Osteocyte (in vitro differentiated cells): ENCODE measurements around the gene YY1AP1. TPM values are rescaled to one million over a fixed set of nuclear protein-coding genes. Genes with fewer than 3 reads are reported as not detected.
"Not testable (repeated sequence)": the region's sequence is repeated elsewhere in the genome, so short reads cannot be mapped to it uniquely, and the experiment has no call there.

Experiments
- DNase-seq: peaks from one replicate; pipeline ENCODE4 v3.0.0; 2021; ENCODE audit warnings: mixed read lengths; ENCODE audit not compliant: unreplicated experiment; ENCODE audit errors: extremely low spot score
- H3K27ac Mint-ChIP-seq: one replicate; pipeline ENCODE4 v1.8.0; 2021; ENCODE audit warnings: mild to moderate bottlenecking, mixed read lengths; ENCODE audit not compliant: unreplicated experiment
- H3K27me3 Mint-ChIP-seq: one replicate; pipeline ENCODE4 v1.8.0; 2021; ENCODE audit warnings: mixed read lengths; ENCODE audit not compliant: unreplicated experiment
- H3K36me3 Mint-ChIP-seq: one replicate; pipeline ENCODE4 v1.8.0; 2021; ENCODE audit warnings: mixed read lengths; ENCODE audit not compliant: unreplicated experiment
- H3K4me1 Mint-ChIP-seq: one replicate; pipeline ENCODE4 v1.8.0; 2021; ENCODE audit warnings: mixed read lengths; ENCODE audit not compliant: unreplicated experiment
- H3K4me3 Mint-ChIP-seq: one replicate; pipeline ENCODE4 v1.8.0; 2021; ENCODE audit warnings: mild to moderate bottlenecking, moderate library complexity, mixed read lengths; ENCODE audit not compliant: unreplicated experiment
- H3K9me3 Mint-ChIP-seq: one replicate; pipeline ENCODE4 v1.8.0; 2021; ENCODE audit warnings: mixed read lengths; ENCODE audit not compliant: unreplicated experiment
- CTCF ChIP-seq: fragments of 200-600 bp; sonication (generic); IDR thresholded peaks from 2 replicates; pipeline ENCODE4 v1.5.0; 2021; ENCODE audit warnings: antibody characterized with exemption, mild to moderate bottlenecking, moderate library complexity
- total RNA-seq: library from RNA; stranded (reverse); gene quantifications from 2 replicates; pipeline ENCODE4 v1.2.1, GENCODE V29; 2021

The YY1AP1 gene
- total RNA-seq, 1 donor from 2014 or later: 53.3 TPM

GRCh38 chr1:155691992-155692528, 3.5 kb upstream of the YY1AP1 start:
- Mint-ChIP-seq H3K27ac (no peak overlapping the region), H3K9me3 (peaks cover 5% of the 10 kb centered on the region), H3K36me3 (peaks cover 19% of the 10 kb centered on the region), H3K27me3 (no peaks in the 10 kb centered on the region), H3K4me1 (peaks cover 20% of the 10 kb centered on the region), H3K4me3 (no peak overlapping the region)
- DNase-seq: no peak
- TF ChIP-seq CTCF: no peak

GRCh38 chr1:155689081-155689607, 570 bp upstream of the YY1AP1 start, which contains the start of gene DAP3:
DAP3 (plus strand) TSS chr1:155689091; CDS start chr1:155709780, 20,689 bp downstream.
- Mint-ChIP-seq H3K4me3 (peak within 1 kb of the TSS; percentile 95), H3K36me3 (peaks cover 20% of the 10 kb centered on the region), H3K4me1 (peaks cover 32% of the 10 kb centered on the region), H3K27ac (peak within 1 kb of the TSS; percentile 95)
- H3K27me3 Mint-ChIP-seq, H3K9me3 Mint-ChIP-seq, DNase-seq: not testable (repeated sequence)

GRCh38 chr1:155687705-155688323, 760 bp downstream of the YY1AP1 start:
- Mint-ChIP-seq H3K36me3 (peaks cover 19% of the 10 kb centered on the region), H3K27ac (peak overlapping the region; percentile 95), H3K4me1 (peaks cover 32% of the 10 kb centered on the region), H3K4me3 (peak overlapping the region; percentile 95)
- H3K9me3 Mint-ChIP-seq, H3K27me3 Mint-ChIP-seq, DNase-seq: not testable (repeated sequence)

- no peak for DNase-seq
- Mint-ChIP-seq H3K4me1 (peaks cover 14% of the 10 kb centered on the region), H3K27ac (no peak overlapping the region), H3K27me3 (no peaks in the 10 kb centered on the region), H3K9me3 (no peaks in the 10 kb centered on the region), H3K36me3 (peaks cover 19% of the 10 kb centered on the region), H3K4me3 (no peak overlapping the region)
- no peak for TF ChIP-seq CTCF
These were observed 6.8 kb downstream of the YY1AP1 start for GRCh38 chr1:155681776-155682175.

GRCh38 chr1:155680531-155680930, 8.0 kb downstream of the YY1AP1 start:
- H3K27ac Mint-ChIP-seq: no peak overlapping the region
- peaks cover 26% of the 10 kb centered on the region for H3K36me3 Mint-ChIP-seq
- no peak overlapping the region for H3K4me3 Mint-ChIP-seq
- DNase-seq: no peak
- no peaks in the 10 kb centered on the region for H3K9me3 Mint-ChIP-seq
- TF ChIP-seq CTCF: no peak
- peaks cover 5% of the 10 kb centered on the region for H3K4me1 Mint-ChIP-seq
- H3K27me3 Mint-ChIP-seq: no peaks in the 10 kb centered on the region

- not testable (repeated sequence) for H3K27me3 Mint-ChIP-seq, H3K4me1 Mint-ChIP-seq, H3K27ac Mint-ChIP-seq, H3K4me3 Mint-ChIP-seq, DNase-seq, H3K9me3 Mint-ChIP-seq
- H3K36me3 Mint-ChIP-seq: peaks cover 34% of the 10 kb centered on the region
These were observed 9.6 kb downstream of the YY1AP1 start for GRCh38 chr1:155678992-155679391.
